HG03558 (cell line): Measurements from ENCODE around the gene FAAP100.

ENCODE experiments used
- ATAC-seq: cut with Tn5 transposase; IDR thresholded peaks from one replicate; pipeline ENCODE4 v1.9.1; 2021; ENCODE audit warnings: moderate number of reproducible peaks; ENCODE audit not compliant: unreplicated experiment; ENCODE audit errors: extremely low read depth

FAAP100 gene

DNA sequence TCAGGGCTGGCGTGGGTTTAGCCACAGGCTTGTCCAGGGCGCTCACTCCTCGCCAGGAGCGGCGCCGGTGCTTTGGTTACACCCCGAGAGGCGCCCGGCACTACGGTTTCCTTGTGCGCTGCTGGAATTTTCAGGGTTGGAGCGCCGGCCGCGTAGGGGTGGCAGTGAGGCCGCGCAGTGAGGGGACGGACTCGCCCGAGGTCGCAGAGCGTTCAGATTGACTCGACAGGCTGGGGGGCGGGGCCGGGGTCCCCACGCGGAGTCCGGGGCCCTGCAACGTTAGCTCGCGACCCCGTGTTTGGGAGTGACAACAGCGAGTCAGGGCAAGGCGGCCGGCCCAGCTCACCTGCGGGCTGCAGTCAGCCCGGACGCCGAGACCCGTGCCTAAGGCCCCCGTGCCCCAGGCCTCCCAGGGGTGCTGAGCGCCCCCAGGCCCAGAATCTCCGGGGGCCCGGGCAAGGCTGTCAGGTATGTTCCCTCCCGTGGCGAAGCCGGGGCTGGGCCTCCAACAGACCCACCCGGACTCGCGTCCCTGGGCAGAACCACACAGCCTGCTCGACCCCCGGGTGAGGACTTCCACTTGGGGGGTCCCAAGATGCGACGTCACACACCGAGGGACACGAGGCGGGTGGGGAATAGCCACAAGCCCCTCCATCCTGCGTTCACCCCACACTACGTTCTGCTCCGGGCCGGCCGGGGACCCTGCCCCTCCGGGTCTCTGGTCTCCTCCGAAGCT is 38.2 kb downstream of the FAAP100 start:
- no peak for ATAC-seq

- no peak for ATAC-seq
Observed at GRCh38 chr17:81513372-81513752, 38.8 kb downstream of the FAAP100 start.

DNA sequence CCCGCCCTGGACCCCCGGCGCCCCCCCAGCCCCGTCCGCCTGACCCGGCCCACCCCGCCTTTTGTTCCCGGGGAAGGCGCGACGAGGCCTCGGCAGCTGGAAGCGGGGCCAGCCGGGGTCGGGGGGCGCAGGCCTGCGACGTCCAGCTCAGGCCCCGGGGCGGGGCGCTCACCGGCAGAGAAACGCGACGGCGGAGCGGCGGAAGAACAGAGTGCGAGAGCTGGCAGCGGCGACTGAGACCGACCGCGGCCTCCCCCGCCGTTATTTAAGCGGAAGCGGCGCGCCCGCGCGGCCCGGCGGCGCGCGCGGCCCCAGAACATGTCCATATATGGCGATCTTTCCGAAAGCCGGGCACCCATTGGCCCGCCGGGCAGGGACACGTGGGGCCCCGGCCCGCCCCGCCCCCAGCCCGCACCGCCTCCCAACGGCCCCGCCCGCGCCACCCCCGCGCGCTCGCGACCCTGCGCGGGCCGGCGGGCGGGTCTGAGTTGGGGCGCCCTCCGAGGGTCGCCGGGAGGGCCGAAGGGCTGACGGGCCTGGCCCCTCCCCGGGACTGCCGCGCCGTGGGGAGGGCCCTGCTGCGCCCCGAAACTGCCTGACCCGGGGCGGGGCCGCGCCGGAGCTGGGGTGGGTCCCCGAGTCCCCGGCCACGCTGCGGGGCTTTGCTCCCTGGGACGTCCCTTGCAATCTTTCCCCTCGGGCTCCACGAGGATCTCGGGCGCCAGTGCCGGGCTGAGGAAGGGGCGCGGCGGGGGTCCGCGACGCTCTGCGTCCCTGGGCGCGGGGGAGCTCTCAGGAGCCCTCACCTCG is 39.4 kb downstream of the FAAP100 start, which contains the start of gene ACTG1:
Gene ACTG1, minus strand, starts transcription at position 238 of the 810 bp plus-strand sequence. CDS start 445 bp downstream, outside the sequence.
- no peak for ATAC-seq

DNA sequence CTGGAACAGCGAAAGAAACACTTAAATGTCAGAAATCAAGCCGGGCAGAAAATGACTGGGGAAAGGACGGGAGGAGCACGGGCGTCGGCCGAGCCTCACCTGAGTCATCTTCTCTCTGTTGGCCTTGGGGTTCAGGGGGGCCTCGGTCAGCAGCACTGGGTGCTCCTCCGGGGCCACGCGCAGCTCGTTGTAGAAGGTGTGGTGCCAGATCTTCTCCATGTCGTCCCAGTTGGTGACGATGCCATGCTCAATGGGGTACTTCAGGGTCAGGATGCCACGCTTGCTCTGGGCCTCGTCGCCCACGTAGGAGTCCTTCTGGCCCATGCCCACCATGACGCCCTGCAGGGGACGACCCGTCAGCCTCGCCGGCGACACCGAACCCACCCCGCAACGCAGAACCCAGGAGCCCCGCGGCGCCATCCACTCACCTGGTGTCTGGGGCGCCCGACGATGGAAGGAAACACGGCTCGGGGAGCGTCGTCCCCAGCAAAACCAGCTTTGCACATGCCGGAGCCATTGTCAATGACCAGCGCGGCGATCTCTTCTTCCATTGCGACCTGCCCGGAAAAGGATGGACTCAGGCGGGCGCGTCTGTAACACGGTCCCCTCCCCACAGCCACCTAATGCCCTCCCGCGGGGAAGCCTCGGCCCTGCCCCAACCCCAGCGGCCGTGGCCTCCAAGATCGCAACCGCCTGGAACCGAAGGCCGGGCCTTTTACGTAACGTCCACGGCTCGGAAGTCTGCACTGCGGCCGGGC is 40.2 kb downstream of the FAAP100 start:
- no peak for ATAC-seq

DNA sequence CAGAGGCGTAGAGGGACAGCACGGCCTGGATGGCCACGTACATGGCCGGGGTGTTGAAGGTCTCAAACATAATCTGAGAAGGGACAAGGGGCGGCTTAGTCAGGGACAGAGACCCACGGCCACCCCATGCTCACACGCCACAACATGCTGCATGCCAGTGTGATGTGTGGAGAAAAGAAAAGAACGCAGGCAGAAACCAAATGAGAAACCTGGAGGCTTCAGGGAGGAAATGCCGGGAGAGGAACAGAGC is 40.7 kb downstream of the FAAP100 start:
- ATAC-seq: no peak

- no peak for ATAC-seq
Observed at GRCh38 chr17:81510785-81511553, 41.2 kb downstream of the FAAP100 start.

DNA sequence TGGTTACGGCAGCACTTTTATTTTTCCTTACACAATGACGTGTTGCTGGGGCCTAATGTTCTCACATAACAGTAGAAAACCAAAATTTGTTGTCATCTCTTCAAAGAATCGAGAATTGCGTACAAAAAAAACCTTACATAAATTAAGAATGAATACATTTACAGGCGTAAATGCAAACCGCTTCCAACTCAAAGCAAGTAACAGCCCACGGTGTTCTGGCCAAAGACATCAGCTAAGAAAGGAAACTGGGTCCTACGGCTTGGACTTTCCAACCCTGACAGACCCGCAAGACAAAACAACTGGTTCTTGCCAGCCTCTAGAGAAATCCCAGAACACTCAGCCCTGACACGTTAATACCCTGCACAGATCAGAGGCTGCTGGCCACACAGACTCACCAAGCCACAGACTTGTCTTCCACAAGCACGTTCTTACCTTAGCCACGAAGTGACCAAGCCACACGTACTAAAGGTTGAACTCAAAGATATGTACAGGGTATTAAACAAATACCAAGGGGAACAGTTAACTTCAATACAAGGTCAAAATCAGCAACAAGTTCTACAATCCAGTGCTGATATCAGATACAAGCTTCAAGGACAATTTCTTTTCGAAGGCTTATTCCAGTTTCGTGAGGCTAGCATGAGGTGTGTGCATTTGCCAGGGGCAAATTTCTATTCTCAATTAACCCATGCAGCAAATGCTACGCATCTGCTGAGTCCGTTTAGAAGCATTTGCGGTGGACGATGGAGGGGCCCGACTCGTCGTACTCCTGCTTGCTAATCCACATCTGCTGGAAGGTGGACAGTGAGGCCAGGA is 42.0 kb downstream of the FAAP100 start:
- no peak for ATAC-seq

- ATAC-seq: no peak
Observed at GRCh38 chr17:81509207-81509971, 42.8 kb downstream of the FAAP100 start.

DNA sequence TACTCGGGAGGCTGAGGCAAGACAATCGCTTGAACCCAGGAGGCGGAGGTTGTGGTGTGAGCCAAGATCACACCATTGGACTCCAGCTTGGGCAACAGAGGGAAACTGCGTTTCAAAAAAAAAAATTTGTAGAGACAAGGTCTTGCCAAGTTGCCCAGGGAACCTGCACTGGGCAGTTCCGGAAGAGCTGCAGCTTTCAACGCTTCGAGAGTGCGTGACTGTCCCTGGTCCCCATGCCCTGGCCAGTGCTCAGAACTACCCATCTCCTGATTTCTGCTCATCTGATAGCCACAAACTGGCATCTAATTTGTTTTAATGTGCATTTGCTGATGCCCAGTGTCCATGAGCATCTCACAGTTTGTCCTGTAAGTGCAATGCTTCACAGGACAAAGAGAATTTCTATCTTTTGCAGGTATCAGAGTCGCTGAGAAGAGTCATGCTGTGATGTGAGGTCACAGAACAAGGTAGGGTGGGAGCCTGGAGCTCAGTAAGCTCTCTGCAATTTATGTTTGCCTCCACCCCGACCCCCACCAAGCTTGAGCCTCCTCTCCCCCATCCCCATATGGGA is 43.4 kb downstream of the FAAP100 start:
- no peak for ATAC-seq

DNA sequence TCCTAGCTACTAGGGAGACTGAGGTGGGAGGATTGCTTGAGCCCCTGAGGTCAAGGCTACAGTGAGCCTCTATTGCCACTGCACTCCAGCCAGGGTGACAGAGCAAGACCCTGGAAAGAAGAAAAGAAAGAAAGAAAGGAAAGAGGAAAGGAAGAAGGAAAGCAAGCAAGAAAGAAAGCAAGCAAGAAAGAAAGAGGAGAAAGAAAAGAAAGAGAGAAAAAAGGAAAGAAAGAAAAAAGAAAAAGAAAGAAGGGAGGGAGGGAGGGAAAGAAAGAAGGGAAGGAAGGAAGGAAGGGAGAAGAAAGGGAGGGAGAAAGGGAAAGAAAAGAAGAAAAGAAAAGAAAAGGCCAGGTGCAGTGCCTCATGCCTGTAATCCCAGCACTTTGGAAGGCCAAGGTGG is 48.5 kb downstream of the FAAP100 start:
- ATAC-seq: no peak

DNA sequence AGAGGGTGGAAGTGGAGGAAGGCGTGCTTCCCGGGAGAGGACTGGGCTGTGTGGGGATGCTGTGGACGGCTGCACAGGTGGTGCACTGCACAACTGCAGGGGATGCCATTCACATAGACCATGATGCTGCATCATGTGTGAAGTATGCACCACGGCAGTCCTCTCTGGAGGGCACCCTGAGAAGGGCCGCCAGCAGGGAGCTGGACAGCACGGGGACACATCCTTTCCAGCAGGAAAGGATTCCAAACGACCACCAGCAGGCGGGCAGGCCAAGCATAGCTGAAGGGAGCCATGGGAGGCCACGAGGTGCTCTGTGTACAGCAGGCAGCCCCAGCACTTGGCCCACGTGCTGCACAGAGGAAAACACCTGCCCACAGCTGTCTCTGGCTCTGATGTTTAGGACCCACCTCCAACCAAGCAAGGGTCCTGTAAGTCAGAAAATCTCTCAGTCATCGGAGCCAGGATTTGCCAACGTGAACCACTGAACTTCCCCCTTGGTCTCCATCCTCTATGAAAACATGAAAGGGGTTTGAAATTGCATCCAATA is 49.6 kb downstream of the FAAP100 start:
- no peak for ATAC-seq

DNA sequence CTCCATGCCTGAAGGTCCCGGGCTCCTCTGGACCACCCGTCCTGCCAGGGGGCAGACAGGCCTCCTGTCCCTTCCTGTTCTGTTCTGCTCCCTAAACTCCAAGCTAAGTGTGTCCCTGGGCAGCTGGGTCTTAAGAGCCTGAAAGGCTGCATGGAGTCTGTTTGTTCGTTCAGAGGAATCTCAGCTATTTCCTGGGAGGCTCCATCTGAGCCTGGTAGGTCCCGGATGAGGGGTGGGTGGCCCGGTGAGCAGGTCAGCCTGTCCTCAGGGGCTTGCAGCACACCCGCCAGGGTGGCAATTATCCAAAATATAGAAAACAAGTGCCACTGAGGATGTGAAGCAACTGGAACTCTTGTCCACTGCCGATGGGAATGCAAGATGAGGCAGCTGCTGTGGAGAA is 52.1 kb downstream of the FAAP100 start:
- no peak for ATAC-seq

DNA sequence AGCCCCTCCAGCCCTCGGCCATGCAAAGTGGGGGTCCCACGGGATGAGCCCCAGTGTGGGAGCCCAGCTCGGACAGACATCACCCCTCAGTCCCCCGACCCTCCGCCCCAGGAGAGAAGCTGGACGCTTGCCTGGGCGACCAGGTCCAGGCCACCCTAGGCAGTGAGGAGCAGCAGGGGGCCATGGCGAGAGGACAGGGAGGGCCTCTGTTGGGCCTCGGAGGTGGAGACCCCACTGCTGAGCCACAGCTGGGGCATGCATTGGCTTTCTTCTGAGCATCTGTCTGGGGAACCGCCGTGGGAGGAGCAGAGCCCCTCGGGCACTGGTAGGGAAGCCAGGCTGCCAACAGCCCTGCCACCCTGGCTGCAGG is 52.6 kb downstream of the FAAP100 start:
- ATAC-seq: no peak

DNA sequence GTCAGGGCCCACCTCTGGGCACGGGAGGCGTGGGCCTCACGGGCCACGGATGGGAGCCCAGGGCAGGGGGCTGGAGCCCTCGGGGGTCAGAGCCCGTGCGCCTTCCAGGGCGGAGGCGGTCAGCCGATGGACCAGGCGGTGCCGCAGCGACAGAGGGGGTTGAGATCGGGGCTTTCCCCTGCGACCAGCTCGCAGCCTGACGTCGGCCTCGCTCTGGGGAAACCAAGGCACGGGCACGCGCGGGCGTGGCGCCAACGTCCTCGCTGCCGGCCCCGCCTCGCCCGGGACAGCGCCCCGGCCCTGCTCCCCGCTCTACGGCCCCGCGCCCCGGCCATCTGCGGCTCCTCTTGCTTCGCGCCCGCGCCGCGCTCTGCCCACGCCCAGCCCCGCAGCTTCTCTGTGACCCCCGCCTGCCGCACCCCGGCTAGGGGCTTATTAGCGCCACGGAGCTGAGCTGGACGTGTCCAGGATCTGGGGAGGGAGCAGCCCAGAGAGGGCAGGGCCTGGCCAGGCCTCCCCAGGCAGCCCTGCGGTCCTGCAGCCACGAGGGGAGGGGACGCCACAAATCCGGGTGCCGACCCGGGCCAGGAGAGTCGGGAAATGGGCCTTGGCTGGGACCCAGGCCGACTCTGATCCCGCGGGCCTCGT is 53.1 kb downstream of the FAAP100 start:
- ATAC-seq: no peak

- ATAC-seq: no peak
Observed at GRCh38 chr17:81494626-81495377, 57.4 kb downstream of the FAAP100 start.

DNA sequence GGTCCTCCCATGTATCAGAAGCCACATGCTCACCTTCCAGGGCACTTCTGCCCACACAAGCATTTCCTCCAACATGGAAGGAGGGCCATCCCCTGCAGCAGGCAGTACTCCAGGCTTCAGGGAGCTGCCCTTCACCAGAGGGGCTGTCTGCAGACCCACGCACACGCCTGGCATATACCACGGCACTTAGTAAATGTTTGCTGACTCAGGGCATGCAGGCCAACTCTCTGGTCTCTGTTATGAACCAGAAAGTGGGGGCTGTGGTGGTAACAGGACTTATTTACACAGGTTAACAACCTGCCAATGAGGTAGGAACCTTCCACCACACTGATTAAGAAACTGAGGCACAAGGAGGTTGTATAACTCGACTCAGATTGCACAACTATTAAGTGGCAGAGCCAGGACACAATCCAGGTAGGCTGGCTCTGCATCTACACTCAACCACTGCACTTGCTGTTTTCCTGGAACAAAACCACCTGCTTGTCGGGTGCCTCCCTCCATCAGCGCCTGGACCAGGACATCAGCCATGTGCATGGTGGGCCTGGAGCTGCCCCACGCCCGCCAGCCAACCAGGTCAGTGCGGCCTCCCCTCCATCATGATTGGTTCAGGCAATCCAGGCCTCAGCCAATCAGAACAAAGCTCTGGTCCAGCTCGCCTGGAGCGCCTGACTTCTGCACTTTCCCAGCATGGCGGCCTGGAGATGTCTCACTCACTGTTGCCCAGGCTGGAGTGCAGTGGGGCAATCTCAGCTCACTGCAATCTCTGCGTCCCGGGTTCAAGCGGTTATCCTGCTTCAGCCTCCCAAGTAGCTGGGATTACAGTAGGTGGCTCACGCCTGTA is 58.7 kb downstream of the FAAP100 start:
- ATAC-seq: no peak
